HG03097 (cell line): Measurements from ENCODE around the gene LPA.
"Not testable (repeated sequence)": the region's sequence is repeated elsewhere in the genome, so short reads cannot be mapped to it uniquely, and the experiment has no call there.

Source experiments
- ATAC-seq: cut with Tn5 transposase; IDR thresholded peaks from one replicate; pipeline ENCODE4 v1.9.1; 2021; ENCODE audit not compliant: unreplicated experiment, low FRiP score

Gene LPA, protein sequence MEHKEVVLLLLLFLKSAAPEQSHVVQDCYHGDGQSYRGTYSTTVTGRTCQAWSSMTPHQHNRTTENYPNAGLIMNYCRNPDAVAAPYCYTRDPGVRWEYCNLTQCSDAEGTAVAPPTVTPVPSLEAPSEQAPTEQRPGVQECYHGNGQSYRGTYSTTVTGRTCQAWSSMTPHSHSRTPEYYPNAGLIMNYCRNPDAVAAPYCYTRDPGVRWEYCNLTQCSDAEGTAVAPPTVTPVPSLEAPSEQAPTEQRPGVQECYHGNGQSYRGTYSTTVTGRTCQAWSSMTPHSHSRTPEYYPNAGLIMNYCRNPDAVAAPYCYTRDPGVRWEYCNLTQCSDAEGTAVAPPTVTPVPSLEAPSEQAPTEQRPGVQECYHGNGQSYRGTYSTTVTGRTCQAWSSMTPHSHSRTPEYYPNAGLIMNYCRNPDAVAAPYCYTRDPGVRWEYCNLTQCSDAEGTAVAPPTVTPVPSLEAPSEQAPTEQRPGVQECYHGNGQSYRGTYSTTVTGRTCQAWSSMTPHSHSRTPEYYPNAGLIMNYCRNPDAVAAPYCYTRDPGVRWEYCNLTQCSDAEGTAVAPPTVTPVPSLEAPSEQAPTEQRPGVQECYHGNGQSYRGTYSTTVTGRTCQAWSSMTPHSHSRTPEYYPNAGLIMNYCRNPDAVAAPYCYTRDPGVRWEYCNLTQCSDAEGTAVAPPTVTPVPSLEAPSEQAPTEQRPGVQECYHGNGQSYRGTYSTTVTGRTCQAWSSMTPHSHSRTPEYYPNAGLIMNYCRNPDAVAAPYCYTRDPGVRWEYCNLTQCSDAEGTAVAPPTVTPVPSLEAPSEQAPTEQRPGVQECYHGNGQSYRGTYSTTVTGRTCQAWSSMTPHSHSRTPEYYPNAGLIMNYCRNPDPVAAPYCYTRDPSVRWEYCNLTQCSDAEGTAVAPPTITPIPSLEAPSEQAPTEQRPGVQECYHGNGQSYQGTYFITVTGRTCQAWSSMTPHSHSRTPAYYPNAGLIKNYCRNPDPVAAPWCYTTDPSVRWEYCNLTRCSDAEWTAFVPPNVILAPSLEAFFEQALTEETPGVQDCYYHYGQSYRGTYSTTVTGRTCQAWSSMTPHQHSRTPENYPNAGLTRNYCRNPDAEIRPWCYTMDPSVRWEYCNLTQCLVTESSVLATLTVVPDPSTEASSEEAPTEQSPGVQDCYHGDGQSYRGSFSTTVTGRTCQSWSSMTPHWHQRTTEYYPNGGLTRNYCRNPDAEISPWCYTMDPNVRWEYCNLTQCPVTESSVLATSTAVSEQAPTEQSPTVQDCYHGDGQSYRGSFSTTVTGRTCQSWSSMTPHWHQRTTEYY (N-terminal part only)

DNA sequence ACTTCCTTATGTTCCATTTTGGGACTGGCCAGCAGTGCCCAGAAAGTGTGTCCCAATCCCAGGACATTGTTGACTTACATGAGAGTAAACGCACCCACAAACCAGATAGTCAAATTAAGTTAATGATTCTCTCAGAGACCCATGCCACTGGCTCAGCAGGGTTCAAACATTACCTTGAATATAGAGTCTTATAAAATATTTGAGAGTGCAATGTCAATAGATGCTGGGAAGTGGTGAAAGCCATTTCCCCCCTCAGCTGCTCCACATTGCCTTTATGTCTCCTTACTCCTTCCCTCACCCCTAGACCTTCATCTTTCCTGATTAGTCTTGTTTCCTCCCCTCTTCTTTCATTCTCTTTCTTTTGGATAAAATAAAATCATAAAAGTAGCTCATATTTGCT is at the start of gene LPA:
LPA (minus strand) TSS at position 78 of the 400 bp plus-strand sequence; CDS start at position 17, 61 bp downstream.
- not testable (repeated sequence) for ATAC-seq

- not testable (repeated sequence) for ATAC-seq
These were observed 44.9 kb upstream of the LPA start for GRCh38 chr6:160708993-160709392.

- ATAC-seq, result not testable (repeated sequence)
These were observed 40.6 kb upstream of the LPA start for GRCh38 chr6:160704688-160705087.

- not testable (repeated sequence) for ATAC-seq
These were observed 38.0 kb upstream of the LPA start, which contains the start of gene PLG for GRCh38 chr6:160701918-160702680. Gene PLG (plus strand): TSS chr6:160702244. CDS start chr6:160702305, 61 bp downstream.

GRCh38 chr6:160697826-160698225 is 33.8 kb upstream of the LPA start:
- ATAC-seq, result no peak

- ATAC-seq, result not testable (repeated sequence)
These were observed 32.8 kb upstream of the LPA start for GRCh38 chr6:160696884-160697283.

DNA sequence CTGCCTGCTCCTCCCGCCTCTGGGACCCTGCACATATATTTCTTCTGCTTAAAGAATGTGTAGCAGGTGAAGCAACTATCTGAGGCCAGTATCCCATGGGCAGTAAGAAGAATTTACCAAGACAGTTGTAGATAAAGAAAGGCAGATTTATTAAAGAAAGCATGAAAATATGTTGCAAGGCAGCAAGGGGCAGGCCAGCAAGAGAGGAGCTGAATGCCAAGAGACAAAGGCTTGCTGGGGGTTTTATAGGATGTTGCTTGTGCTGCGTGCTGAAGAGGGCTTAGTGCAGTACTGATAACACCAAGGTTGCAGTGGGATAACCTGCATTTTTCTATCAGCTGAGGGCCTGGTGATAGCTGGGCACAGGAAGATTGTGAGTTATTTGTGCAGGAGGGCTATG is 31.5 kb upstream of the LPA start:
- ATAC-seq, result not testable (repeated sequence)

DNA sequence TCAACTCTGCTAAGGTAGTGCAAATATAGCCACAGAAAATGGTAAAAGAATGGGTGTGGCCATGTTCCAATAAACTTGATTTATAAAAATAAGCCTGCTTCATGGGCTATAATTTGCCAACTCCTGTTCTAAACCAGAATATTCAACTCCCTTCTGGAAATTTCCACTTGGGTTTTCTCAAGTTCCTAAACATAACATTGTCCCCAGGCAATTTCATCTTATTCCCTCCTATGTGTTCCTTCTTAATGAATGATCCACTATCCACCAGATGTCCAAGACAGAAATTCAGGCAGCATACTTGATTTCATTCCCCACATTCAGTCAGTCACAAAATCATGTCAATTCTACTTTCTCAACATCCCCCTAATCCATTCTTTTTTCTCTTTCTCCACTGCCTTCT is 30.9 kb upstream of the LPA start:
- not testable (repeated sequence) for ATAC-seq

DNA sequence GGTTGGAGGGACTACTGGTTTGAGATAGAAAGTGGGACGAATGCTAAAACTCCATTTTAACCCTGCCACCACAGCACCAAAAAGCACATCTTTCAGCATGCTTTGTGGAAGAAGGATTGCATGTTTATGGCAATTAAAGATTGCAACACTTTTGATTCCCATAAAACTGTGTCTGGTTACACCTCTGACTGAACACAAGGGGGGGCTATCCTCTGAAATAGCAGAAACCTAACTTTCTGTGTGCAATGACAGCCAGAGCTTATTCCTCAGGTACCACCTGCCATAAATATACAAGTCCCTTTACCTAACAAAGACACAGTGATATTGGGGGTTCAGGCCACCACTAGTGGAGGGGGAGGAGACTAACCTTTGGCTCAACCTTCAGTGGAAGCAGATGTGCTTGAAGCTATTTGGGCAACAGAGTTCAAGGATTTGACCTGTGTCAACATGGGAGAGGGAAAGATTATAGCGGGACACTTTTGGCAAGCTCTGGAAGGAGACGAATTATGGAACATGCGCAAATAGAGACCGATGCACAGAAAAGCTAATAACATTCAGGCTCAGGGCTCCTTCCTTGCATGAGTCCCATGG is 28.4 kb upstream of the LPA start:
- no peak for ATAC-seq

DNA sequence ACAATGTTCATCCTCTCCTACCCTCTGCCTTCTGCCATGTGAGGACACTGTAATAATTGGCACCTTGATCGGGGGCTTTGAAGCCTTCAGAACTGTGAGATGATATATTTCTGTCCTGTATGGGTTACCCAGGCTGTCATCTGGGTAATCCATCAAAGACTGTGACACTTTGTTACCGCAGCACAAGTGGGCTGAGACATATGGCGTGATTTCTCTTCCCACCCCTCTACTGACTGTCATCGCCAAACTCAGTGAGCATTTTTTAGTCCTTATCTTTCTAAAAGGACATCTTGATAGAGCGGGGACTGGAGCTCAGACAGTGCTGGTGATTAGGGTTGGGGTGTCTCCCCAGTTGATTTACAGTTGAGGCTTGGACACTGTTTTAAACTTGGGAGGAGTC is 27.5 kb upstream of the LPA start:
- ATAC-seq, result no peak

- no peak for ATAC-seq
These were observed 26.4 kb upstream of the LPA start for GRCh38 chr6:160690458-160690857.

DNA sequence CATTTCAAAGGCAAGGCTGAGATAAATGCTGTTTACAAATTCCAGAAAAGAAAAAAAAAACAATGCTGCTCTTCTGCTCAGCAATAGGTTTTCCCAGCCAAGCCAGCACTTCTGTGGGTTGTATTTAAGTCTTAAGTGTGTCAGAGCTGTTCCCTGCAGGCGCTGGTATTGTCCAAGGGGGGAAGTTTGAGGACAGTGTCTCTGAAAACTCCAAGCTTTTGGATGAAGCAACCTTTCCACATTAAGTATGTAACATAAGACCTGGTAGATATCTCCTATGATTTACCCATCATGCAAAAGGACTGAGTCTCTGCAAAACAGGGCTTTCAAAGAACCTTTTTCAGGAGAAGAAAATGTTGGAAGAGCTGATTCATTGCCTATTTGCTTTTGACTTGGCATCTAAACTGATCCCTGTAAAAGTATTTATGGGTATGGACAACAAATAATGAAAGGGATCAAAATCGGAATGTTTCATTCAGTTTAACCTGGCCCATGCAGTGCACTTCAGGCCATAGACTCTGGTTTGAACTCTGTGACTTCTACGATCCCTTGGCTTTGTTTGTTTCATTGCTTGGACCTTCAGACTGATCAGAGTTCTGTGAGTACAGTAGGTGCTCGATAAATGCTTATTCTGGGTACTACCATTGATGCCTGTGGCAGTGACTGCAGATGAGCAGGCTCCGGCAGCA is 21.8 kb upstream of the LPA start:
- no peak for ATAC-seq

DNA sequence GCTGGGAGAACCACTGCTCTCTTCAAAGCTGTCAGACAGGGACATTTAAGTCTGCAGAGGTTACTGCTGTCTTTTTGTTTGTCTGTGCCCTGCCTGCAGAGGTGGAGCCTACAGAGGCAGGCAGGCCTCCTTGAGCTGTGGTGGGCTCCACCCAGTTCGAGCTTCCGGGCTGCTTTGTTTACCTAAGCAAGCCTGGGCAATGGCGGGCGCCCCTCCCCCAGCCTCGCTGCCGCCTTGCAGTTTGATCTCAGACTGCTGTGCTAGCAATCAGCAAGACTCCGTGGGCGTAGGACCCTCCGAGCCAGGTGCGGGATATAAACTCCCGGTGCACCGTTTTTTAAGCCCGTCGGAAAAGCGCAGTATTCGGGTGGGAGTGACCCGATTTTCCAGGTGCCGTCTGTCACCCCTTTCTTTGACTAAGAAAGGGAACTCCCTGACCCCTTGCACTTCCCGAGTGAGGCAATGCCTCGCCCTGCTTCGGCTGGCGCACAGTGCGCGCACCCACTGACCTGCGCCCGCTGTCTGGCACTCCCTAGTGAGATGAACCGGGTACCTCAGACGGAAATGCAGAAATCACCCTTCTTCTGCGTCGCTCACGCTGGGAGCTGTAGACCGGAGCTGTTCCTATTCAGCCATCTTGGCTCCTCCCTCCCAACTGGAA is 21.2 kb upstream of the LPA start:
- not testable (repeated sequence) for ATAC-seq

DNA sequence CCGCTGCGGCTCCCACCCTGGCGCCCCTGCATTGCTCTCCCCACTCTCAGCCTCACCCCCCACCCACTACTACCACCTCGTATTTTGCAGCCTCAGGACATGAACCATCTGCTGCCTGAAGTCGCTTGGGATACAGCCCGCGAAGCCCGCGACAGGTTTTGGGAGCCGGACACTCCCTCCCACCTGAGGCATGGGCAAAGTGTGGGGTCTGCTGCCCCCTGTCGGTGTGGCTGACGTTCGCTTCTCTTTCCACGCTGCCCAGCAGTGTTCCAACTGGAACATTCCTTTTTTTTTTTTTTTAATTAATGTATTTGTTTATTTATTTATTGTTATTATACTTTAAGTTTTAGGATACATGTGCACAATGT is 15.3 kb upstream of the LPA start:
- ATAC-seq, result no peak

- ATAC-seq, result no peak
These were observed 14.8 kb upstream of the LPA start for GRCh38 chr6:160678744-160679401.

GRCh38 chr6:160678230-160678629 is 14.2 kb upstream of the LPA start:
- no peak for ATAC-seq

DNA sequence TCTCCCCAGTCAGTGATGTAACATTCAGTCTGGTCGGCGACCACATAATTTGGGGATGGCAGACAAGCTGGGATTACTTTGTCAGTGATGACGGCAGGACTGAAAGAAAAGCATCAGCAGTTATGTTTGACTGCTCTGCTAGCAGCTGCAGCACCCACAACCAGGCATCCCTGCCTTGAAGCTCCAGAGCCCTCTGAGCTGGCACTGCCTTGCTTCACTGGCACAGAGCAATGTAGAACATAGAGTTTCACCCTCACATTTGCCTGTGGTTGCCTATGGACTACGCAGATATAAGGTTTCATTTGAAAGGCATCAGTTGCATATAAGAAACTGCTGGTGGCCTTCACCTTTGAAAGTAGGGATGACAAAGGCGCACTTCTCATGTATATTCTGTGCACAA is 12.3 kb upstream of the LPA start:
- not testable (repeated sequence) for ATAC-seq

- ATAC-seq, result no peak
These were observed 4.5 kb upstream of the LPA start for GRCh38 chr6:160668589-160668988.
